ENCODE measurements around the gene RBM19. TPM values are rescaled to one million over a fixed set of nuclear protein-coding genes. Genes with fewer than 3 reads are reported as not detected.

Gene RBM19
- total RNA-seq, 1 donor: 22.6 TPM

DNA sequence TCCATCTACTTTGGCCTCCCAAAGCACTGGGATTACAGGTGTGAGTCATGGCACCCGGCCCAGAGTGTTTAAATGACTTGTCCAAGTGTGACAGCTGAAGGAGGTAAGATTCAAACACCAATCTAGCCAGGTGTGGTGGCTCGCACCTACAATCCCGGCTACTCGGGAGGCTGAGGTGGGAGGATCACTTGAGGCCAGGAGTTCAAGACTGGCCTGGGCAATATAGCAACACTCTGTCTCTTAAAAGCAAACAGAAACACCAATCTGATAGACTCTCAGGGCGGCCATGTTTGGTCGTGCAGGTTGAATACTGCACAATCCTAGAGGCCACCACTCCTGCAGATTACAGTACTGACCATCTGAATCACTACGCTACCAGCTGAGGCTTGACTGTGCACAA, 68.7 kb downstream of the RBM19 start:
- no peak overlapping the region for H3K4me3 ChIP-seq (ENCODE audit: low read depth, low read length)
- no peak for DNase-seq (ENCODE audit: low read depth)
- TF ChIP-seq, protein P1, sequence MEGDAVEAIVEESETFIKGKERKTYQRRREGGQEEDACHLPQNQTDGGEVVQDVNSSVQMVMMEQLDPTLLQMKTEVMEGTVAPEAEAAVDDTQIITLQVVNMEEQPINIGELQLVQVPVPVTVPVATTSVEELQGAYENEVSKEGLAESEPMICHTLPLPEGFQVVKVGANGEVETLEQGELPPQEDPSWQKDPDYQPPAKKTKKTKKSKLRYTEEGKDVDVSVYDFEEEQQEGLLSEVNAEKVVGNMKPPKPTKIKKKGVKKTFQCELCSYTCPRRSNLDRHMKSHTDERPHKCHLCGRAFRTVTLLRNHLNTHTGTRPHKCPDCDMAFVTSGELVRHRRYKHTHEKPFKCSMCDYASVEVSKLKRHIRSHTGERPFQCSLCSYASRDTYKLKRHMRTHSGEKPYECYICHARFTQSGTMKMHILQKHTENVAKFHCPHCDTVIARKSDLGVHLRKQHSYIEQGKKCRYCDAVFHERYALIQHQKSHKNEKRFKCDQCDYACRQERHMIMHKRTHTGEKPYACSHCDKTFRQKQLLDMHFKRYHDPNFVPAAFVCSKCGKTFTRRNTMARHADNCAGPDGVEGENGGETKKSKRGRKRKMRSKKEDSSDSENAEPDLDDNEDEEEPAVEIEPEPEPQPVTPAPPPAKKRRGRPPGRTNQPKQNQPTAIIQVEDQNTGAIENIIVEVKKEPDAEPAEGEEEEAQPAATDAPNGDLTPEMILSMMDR (IDR thresholded peaks at IDR 0.05; ENCODE audit: insufficient read depth, low read length): no peak

DNA sequence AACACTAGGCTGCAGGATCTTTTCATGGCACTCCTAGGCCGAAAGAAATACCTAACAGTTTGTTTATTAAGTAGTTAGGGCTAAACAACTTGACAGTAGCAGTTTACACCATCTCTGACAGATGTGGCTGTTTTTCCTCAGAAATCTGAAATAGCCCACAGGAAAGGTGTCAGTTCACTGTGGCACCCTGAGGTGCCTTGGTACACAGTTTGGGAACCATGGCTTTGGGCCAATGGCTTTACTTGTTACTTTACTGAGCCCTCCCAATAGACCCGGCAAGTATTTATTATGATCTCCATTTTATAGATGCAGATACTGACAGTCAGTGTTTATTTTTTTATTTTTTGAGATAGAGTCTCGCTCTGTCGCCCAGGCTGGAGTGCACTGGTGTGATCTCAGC, 69.3 kb downstream of the RBM19 start:
- DNase-seq (ENCODE audit: low read depth): no peak
- TF ChIP-seq, protein P1 (IDR thresholded peaks at IDR 0.05; ENCODE audit: insufficient read depth, low read length): no peak
- H3K4me3 ChIP-seq (ENCODE audit: low read depth, low read length): no peak overlapping the region

DNA sequence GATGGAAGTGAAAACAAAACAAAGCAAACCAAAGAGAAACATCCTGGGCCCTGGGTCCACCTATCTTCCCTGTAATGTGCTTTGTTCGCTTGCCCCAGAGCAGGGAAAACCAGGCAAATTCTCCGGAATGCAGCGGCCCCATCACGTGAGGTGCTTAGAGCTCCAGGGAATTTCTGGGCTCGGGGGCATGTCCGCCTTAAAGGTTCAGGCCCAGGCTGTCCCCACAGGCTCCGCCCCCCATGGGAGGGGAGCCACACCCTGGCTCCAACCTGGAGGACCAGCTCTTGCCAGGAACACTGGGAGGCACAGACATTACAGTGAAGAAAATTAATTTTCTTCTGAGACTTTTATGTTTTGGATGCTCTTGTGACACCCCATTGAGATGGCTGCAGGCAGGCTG, 69.9 kb downstream of the RBM19 start:
- DNase-seq (ENCODE audit: low read depth): no peak
- TF ChIP-seq, protein P1 (IDR thresholded peaks at IDR 0.05; ENCODE audit: insufficient read depth, low read length): no peak

DNA sequence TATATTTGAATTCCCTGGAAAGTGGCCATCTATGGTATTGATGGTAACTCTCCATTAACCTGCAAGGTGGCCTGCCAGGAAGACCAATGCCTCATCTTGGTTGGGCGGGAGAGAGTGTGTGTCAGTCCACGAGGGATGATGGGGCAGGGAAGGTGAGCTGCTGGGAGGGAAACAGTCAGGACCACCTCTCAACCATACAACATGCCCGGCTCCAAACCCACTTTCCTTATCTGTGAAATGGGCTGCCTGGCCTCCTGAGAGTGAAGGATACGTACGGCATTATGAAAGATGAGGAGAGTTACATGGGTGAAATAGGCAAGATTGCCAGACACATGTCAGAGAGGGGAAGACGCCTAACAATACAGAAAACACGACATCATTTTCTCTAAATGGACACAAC, 70.9 kb downstream of the RBM19 start:
- no peak overlapping the region for H3K4me3 ChIP-seq (ENCODE audit: low read depth, low read length)
- TF ChIP-seq, protein P1 (IDR thresholded peaks at IDR 0.05; ENCODE audit: insufficient read depth, low read length): no peak
- no peak for DNase-seq (ENCODE audit: low read depth)

More for the DNA sequence above, 69.9 kb downstream of the RBM19 start:
- no peak overlapping the region for H3K4me3 ChIP-seq (ENCODE audit: low read depth, low read length)

DNA sequence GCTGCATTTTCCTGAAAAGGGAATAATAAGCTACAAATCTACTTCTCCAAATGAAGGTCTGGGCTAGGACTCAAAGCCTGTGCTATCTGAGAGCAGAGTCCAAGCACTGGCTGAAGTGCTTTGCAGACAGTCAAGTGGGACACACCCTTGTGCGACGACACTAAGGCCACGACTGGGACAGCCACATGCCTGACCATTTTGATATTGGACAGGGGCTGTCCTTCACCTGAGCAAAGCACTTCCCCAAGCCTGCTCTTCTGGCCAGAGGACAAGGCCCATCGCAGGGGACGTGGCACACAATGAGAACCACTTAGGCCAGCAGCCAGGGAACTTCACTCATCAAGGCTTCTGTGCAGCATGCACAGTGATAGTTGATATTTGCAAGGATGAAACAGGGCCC, 71.4 kb downstream of the RBM19 start:
- TF ChIP-seq, protein P1 (IDR thresholded peaks at IDR 0.05; ENCODE audit: insufficient read depth, low read length): no peak
- DNase-seq (ENCODE audit: low read depth): no peak
- H3K4me3 ChIP-seq (ENCODE audit: low read depth, low read length): no peak overlapping the region

DNA sequence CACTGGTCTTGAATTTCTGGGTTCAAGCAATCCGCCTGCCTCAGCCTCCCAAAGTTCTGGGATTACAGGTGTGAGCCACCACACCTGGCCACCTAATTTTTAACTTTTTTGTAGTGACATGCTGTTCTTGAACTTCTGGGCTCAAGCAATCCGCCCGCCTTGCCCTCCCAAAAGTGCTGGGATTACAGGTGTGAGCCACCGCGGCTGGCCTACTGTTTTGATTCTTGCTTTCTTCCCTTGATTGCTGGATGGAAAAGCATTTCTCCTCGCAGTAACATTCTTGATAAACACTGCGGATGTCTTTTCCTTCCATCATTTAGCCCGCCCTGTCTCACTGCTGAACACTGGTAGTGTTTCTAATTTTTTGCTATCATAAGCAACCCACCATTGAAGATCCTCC, 72.9 kb downstream of the RBM19 start:
- no peak overlapping the region for H3K4me3 ChIP-seq (ENCODE audit: low read depth, low read length)
- TF ChIP-seq, protein P1 (IDR thresholded peaks at IDR 0.05; ENCODE audit: insufficient read depth, low read length): no peak
- DNase-seq (ENCODE audit: low read depth): no peak

DNA sequence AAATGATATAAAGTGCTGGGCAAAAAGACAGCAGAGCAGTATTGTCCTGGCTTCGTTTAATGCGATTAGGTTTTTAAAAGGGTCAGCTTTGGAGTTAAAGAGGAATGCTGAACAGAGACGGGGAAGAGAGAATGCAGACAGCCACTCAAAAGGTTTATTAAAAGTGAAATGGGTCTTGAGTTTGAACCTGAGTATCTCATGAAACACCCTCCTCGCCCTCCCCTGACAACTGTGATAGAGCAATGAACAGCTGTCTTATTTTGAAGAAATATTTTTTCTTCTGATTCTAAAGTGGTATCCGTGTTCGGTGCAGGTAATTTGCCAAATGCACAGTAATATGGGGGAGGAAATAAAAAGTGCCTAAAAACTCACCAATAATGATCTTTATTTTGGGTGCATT, 73.6 kb downstream of the RBM19 start:
- no peak for DNase-seq (ENCODE audit: low read depth)
- H3K4me3 ChIP-seq (ENCODE audit: low read depth, low read length): no peak overlapping the region
- TF ChIP-seq, protein P1 (IDR thresholded peaks at IDR 0.05; ENCODE audit: insufficient read depth, low read length): no peak

Data from fibroblast of the aortic adventitia (primary cell).